Activated CD4-positive, alpha-beta T cell treated with anti-CD3 and anti-CD28 coated beads for 4 hours (primary cell): Measurements from ENCODE around the gene ATP5MG.

Experiments
- DNase-seq, 2 donors: peaks; one replicate each; pipeline ENCODE4 v3.0.0-alpha.2; 2020

The ATP5MG gene

GRCh38 chr11:118442908-118443589, 41.6 kb downstream of the ATP5MG start:
- DNase-seq, result no peak

GRCh38 chr11:118443590-118444218, 42.3 kb downstream of the ATP5MG start:
- DNase-seq, result no peak

GRCh38 chr11:118447423-118447822, 46.0 kb downstream of the ATP5MG start:
- DNase-seq, result no peak

- no peak for DNase-seq
These were observed 46.9 kb downstream of the ATP5MG start for GRCh38 chr11:118448294-118448693.

GRCh38 chr11:118449316-118449918, 48.0 kb downstream of the ATP5MG start:
- DNase-seq, result no peak

- no peak for DNase-seq
These were observed 49.0 kb downstream of the ATP5MG start for GRCh38 chr11:118450451-118450850.
